ENCODE results near the gene TEKTIP1.
"Not testable (repeated sequence)": the region's sequence is repeated elsewhere in the genome, so short reads cannot be mapped to it uniquely, and the experiment has no call there.

TEKTIP1 gene

DNA sequence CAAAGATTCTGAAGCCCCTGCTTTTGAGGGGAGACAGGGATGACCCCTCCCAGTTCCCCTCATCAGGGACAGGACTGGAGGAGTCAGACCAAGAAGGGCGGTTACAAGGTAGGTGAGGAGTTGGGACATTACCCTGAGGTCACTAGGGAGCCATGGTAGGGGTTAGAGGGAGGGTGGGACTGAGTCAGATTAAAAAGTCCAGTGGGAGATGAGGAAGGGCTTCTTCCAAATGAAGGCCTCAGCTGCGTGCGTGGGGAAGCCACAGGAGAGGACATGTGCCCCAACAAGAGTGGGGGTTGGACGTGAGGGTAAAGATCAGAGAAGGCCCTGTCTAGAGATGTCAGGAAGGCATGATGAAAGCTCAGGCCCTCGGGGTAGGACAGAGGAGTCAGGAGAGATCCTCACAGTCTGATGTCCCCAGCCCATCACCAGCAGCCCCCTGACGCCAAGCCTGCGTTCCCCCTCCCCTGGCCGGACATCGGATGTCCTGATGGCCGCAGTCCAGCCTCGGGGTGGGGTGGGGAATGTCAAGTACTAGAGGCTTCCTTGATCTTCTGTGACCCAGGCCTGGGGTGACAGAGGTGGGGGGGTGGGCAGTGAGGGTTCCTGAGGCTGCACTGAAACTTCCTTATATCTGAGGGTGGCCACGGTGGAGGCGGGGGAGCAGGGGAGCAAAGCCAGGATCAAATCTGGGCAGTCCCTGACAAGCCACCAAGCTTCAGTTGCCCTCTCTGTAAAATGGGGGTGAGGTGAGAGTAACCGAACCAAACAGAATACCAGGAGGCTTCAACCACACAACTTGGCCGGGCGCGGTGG lies 24.9 kb downstream of the TEKTIP1 start:
- DNase-seq, result no peak

DNA sequence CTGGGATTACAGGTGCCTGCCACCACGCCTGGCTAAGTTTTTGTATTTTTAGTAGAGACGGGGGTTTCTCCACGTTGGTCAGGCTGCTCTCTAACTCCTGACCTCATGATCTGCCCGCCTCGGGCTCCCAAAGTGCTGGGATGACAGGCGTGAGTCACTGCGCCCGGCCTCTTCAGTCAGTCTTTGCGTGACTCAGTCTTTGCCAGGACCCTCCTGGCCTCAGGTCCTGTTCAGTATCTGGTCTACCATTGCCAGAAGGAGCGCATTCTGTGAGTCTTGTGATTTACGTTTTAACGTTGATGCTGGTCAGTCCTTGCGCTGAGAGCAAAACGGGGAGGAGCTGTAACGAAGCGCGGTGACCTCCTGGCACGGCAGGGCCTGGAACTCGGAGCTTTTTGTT lies 26.2 kb downstream of the TEKTIP1 start:
- DNase-seq, result no peak

DNA sequence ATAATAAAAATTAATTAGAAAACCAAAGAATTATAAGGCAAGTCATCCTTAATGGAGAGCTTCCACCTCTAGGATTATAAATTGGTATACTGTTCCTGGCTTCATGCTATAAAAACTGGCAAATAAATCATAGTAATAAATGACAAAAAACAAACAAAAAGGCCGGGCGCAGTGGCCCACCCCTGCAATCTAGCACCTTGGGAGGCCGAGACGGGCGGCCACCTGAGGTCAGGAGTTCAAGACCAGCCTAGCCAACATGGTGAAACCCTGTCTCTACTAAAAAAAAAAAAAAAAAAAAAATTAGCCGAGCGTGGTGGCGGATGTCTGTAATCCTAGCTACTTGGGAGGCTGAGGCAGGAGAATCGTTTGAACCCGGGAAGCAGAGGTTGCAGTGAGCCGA lies 31.1 kb downstream of the TEKTIP1 start:
- not testable (repeated sequence) for DNase-seq

DNA sequence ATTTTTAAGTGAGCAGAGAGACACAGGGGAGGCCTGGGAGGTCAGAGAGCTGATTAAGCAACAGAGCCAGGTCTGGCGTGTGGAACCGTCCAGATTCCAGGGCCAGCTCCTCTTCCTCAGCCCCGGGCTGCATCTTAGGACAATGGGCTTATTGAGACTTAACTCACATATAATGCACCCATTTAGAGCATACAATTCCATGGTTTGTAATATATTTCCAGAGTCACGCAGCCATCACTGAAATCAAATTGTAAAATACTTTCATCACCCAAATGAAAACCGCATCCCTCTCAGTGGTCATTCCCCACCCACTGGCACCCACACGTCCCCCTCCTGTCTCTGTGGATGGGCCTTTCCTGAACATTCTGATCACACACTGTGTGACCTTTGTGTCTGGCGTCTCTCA lies 31.6 kb downstream of the TEKTIP1 start:
- no peak for DNase-seq

GRCh38 chr19:3572132-3572854 lies 33.3 kb downstream of the TEKTIP1 start:
- DNase-seq, result peak; percentile 99

DNA sequence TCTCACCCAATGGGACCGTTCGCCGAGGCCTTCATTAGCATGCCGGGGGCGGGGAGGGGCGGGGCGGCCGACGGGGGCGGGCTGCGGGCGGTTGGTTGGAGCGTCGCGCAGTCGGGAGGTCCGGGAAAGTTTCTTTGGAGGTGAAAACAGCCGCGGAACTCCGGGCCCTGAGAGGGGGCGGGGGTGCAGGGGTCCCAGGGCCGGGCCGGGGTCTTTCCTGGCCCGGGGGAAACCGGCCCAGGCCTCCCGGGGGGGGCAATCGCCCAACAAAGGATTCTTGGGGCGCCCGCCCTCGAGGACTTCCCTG lies 33.8 kb downstream of the TEKTIP1 start, which contains the start of gene HMG20B:
Gene HMG20B (plus strand): TSS at position 90 of the 307 bp plus-strand sequence. CDS start 366 bp downstream, outside the sequence.
- no peak for DNase-seq

DNA sequence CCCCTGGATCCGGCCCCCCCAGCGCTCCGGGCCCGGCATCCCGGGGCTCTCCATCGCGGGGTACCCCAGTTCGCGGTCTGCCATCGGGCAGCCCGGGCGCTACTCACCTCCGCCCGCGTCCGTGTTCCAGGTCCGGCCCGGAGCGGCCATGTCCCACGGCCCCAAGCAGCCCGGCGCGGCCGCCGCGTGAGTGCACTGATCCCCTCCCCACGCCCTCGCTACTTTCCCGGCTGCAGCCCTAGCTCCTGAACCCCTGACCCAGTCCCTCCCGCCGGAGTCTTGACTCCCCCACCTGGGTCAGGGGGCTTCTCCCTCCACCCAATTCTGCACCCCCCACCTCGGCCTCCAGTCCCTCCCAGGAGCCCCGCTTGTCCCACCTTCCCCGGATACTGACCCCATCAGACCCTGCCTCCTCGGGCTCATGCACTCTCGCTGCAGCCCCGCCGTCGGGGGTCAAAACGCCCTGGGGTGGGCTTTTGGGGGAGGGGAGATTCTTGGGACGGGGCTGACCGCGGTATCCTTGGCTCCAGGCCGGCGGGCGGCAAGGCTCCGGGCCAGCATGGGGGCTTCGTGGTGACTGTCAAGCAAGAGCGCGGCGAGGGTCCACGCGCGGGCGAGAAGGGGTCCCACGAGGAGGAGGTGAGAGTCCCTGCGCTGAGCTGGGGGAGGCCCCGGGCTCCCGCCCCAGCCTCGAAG lies 34.3 kb downstream of the TEKTIP1 start:
- DNase-seq, result peak; percentile 39

- DNase-seq, result peak; percentile 95
These were observed 35.1 kb downstream of the TEKTIP1 start for GRCh38 chr19:3573858-3574637.

GRCh38 chr19:3575260-3575741 lies 36.3 kb downstream of the TEKTIP1 start:
- peak; percentile 40 for DNase-seq

GRCh38 chr19:3575949-3576673 lies 37.1 kb downstream of the TEKTIP1 start:
- DNase-seq, result no peak

DNA sequence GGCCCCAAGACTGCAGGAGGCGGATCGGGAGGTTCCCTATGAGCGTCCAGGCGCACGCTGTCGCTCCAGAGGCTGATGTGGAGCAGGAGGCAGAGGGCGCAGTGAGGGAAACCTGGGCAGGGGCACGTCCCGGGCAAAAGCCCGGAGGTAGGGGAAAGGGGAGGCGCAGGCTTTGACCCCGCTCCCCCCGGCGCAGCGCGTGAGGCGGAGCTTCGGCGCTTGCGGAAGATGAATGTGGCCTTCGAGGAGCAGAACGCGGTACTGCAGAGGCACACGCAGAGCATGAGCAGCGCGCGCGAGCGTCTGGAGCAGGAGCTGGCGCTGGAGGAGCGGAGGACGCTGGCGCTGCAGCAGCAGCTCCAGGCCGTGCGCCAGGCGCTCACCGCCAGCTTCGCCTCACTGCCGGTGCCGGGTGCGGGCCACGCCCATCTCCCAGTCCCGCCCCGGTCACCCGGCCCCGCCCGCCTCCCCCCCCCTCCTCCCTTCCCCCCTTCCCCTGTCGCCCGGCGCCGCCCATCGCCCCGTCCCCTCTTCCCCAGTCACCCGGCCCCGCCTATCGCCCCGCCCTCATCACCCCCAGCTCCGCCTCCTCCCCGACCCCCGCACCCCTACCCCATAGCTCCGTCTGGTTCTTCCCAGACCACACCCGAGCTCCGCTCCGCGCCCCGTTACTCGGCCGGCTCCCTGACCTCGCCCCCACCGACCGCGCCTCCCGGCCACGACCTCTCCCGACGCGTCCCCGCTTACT lies 37.9 kb downstream of the TEKTIP1 start:
- no peak for DNase-seq

DNA sequence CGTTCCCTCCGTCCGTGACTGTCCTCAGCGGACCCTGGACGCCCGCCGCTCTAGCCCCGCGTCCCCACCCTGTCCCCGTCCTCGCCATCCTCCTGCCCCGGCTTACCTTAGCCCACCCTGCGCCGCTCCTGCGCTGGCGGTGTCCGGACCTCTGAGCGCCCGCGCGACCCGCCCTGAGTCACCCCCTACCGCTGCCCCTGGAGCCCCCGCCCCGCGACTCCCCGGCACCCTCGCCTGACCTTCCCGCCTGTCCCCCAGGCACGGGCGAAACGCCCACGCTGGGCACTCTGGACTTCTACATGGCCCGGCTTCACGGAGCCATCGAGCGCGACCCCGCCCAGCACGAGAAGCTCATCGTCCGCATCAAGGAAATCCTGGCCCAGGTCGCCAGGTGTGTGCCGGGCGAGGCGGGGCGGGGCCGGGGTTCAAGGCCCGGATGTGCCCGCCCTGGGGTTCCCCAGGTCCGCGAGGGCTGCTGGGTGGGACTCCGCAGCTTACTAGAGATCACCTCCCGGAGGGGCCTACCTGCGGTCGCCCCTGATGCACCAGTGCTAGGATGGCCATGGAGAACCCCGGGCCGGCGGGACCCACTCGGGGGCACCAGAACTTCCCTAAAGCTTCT lies 38.9 kb downstream of the TEKTIP1 start:
- no peak for DNase-seq

DNA sequence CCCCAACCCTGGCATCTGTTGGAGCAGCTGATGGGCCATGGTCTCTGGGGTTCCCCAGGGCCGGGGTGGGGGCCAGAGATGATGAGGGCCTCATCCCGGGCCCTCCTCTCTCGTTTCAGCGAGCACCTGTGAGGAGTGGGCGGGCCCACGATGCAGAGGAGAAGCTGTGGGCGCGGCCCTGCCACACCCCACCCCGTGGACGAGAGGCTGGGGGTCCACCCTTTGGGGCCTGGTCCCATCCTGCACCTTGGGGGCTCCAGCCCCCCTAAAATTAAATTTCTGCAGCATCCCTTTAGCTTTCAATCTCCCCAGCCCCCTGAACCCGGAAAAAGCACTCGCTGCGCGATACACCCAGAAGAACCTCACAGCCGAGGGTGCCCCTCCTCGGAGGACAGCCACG lies 39.4 kb downstream of the TEKTIP1 start:
- no peak for DNase-seq

DNA sequence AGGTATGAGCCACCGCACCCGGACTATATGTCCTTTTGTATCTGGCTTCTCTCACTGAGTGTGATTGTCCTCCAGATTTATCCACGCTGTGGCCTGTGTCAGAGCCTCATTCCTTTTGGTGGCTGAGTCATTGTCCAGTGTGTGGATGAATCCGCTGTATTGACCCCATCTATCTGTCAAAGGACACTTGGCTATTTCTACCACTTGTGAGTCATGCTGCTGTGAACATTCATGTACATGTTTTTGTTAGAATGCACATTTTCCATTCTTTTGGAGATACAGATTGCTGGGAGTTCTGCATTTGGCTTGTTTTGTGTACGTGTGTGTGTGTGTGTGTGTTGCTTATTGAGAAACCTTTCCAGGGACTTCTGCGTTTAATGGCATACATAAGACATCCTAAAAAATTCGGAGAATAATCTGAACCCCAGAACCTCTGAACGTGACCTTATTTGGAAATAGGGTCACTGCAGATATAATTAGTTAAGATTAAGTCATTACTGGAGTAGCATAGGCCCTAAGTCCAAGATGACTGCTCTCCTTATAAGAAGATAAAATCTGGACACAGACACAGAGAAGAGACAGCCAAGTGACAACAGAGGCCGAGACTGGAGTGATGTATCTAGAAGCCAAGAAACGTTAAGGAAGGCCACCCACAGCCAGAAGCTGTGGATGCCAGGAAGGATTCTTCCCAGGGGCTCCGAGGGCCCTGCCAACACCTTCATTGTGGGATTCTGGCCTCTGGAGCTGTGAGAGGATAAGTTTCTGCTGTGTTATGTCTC lies 41.4 kb downstream of the TEKTIP1 start:
- no peak for DNase-seq

- not testable (repeated sequence) for DNase-seq
These were observed 42.8 kb downstream of the TEKTIP1 start for GRCh38 chr19:3581792-3582191.

DNA sequence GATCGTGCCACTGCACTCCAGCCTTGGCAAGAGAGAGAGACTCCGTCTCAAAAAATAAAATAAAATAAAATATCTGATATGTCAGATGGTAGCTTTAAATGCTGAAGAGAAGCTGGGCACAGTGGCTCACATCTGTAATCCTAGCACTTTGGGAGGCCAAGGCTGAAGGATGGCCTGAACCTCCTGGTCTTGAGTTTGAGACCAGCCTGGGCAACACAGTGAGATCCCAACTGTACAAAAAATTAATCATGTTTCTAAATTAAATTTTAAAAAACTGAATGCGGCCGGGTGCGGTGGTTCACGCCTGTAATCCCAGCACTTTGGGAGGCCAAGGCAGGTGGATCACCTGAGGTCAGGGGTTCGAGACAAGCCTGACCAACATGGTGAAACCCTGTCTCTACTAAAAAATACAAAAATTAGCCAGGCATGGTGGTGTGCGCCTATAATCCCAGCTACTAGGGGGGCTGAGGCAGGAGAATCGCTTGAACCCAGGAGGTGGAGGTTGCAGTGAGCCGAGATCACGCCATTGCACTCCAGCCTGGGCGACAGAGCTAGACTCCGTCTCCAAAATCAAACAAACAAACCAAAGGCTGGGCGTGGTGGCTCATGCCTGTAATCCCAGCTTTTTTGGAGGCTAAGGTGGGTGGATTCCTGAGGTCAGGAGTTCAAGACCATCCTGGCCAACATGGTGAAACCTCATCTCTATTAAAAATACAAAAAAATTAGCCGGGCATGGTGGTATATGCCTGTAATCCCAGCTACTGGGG lies 45.2 kb downstream of the TEKTIP1 start:
- DNase-seq, result not testable (repeated sequence)

DNA sequence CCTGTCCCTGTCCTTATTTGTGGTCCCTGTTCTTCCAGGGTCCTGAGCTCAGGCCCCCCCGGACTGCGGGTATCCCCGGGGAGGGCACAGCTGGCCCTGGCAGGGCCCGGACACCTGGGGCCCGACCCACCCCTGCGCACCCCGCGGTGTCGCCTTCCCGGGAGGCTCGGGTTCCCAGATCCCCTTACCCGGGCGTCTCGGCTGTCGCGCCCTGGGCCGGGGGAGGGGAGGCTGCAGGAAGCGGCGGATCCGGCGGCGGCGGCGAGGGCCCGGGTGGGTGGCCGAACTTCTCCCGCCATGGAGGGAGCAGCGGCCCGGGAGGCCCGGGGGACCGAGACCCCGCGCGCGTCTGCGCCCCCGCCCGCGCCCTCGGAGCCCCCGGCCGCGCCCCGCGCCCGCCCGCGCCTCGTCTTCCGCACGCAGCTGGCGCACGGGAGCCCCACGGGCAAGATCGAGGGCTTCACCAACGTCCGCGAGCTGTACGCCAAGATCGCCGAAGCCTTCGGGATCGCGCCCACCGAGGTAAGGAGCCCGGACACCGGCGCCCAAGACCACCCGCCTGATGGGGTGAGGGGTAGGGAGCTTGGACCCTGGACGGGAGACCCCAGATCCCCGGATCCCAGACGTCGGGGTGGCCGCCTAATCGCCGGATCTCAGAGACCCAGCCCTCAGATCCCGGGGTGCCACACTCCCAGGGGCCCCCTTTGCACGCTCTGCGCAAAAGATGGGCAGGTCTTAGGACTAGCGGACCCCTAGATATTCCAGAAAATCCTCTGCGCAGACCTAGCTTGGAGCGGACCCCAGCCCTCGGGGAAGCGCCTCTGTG lies 46.5 kb downstream of the TEKTIP1 start, which contains the start of gene GIPC3:
Gene GIPC3 (plus strand): TSS at position 178 of the 826 bp plus-strand sequence. CDS start 120 bp downstream, at position 298.
- DNase-seq, result no peak

GRCh38 chr19:3586127-3586626 lies 47.2 kb downstream of the TEKTIP1 start:
- peak; percentile 48 for DNase-seq

Data from NCI-H82 (cell line).